GM12878 (cell line): ENCODE data around the gene MYCBP2. TPM values are rescaled to one million over a fixed set of nuclear protein-coding genes. Genes with fewer than 3 reads are reported as not detected.

ENCODE experiments used
- ATAC-seq: fragments of 200-7000 bp; cut with Tn5 transposase; 3 replicates; pipeline ENCODE4 v1.9.1; 2020; ENCODE audit warnings: mild to moderate bottlenecking, moderate library complexity
- BruUV-seq: library from RNA; stranded (reverse); fragments of 400-500 nt; replicated peaks from 2 replicates; lab custom pipeline; 2021; lab: Mats Ljungman, UMichigan
- CTCF ChIA-PET: fragments of 300-600 bp; sonication (Branson Sonifier 250); formaldehyde crosslinking; extraction: SDS; loops from one replicate; lab custom pipeline; 2021; ENCODE audit warnings: inconsistent platforms; lab: Yijun Ruan, JAX
- POLR2A ChIA-PET: fragments of 350-600 bp; formaldehyde crosslinking; extraction: SDS; loops from one replicate; lab custom pipeline; 2021; ENCODE audit warnings: inconsistent platforms; lab: Charles Lee
- RAD21 ChIA-PET: fragments of 300-600 bp; sonication (Branson Sonifier 250); formaldehyde crosslinking; loops from one replicate; lab custom pipeline; 2023; ENCODE audit warnings: antibody characterized with exemption; ENCODE audit not compliant: unreplicated experiment; lab: Charles Lee
- SMC1A ChIA-PET: fragments of 300-600 bp; sonication (Branson Sonifier 250); formaldehyde crosslinking; loops from one replicate; lab custom pipeline; 2023; ENCODE audit not compliant: unreplicated experiment, uncharacterized antibody; lab: Charles Lee
- DNase-seq: peaks from one replicate; pipeline ENCODE4 v3.0.0-alpha.2; 2011; ENCODE audit warnings: low read depth, low spot score
- FAIRE-seq: peaks from 3 replicates; lab custom pipeline; 2011; peaks lifted over from hg19 to GRCh38; lab: Jason Lieb, UNC
- H2AFZ ChIP-seq: 2 replicates; pipeline ENCODE4 v1.6.0; 2011; ENCODE audit warnings: low read depth, low read length, control low read depth; ENCODE audit not compliant: control insufficient read depth
- H3K27ac ChIP-seq: 2 replicates; pipeline ENCODE4 v1.5.1; 2011; ENCODE audit warnings: control low read depth; ENCODE audit not compliant: control insufficient read depth, insufficient read depth
- H3K27me3 ChIP-seq, 2 experiments: replicated peaks in 1 of 2; 2 replicates each; pipeline versions ENCODE4 v1.6.0 to v1.6.1; 2011; ENCODE audit warnings: low read length in 1 of 2; ENCODE audit not compliant: control insufficient read depth in 2 of 2, insufficient read depth in 2 of 2
- H3K36me3 ChIP-seq, 2 experiments: 2 replicates each; pipeline ENCODE4 v1.5.1; 2011; ENCODE audit warnings: low read length in 1 of 2; ENCODE audit not compliant: control insufficient read depth in 2 of 2, insufficient read depth in 2 of 2
- H3K4me1 ChIP-seq: 2 replicates; pipeline ENCODE4 v1.6.1; 2011; ENCODE audit warnings: mild to moderate bottlenecking, low read length, moderate library complexity, mixed read lengths; ENCODE audit not compliant: control insufficient read depth, insufficient read depth
- H3K4me2 ChIP-seq: 2 replicates; pipeline ENCODE4 v1.6.0; 2011; ENCODE audit warnings: control low read depth; ENCODE audit not compliant: control insufficient read depth, insufficient read depth
- H3K4me3 ChIP-seq: fragments of 200-600 bp; sonication (generic); 2 replicates; pipeline ENCODE4 v1.5.1; 2016
- H3K79me2 ChIP-seq: 2 replicates; pipeline ENCODE4 v1.6.0; 2011; ENCODE audit warnings: low read length; ENCODE audit not compliant: control insufficient read depth, insufficient read depth
- H3K9ac ChIP-seq: 2 replicates; pipeline ENCODE4 v1.8.0; 2011; ENCODE audit warnings: low read length, control low read depth, mixed read lengths; ENCODE audit not compliant: control insufficient read depth, insufficient read depth
- H3K9me3 ChIP-seq: replicated peaks from 3 replicates; pipeline ENCODE4 v1.5.1; 2011; ENCODE audit warnings: mild to moderate bottlenecking, low read length; ENCODE audit not compliant: control insufficient read depth, insufficient read depth
- H4K20me1 ChIP-seq: 2 replicates; pipeline ENCODE4 v1.6.0; 2011; ENCODE audit not compliant: control insufficient read depth, insufficient read depth
- WGBS: methylation state at CpG from one replicate; pipeline ENCODE4 v1.1.6; 2016; ENCODE audit warnings: low lambda C conversion rate; ENCODE audit not compliant: insufficient replicate concordance, insufficient coverage; ENCODE audit errors: missing lambda C conversion rate; 5-methylcytosine and 5-hydroxymethylcytosine counted together
- in situ Hi-C: fragments of 300-500 bp; cut with MboI; formaldehyde crosslinking; loops from 9 replicates; pipeline ENCODE4 v1.14.3; 2018; ENCODE audit warnings: mixed read lengths
- intact Hi-C: fragments of 100-400 bp; cut with micrococcal nuclease; formaldehyde crosslinking; loops from one replicate; pipeline ENCODE4 v1.14.2; 2022; ENCODE audit not compliant: unreplicated experiment
- polyA plus RNA-seq, 11 experiments: library from polyadenylated mRNA; depleted of rRNA in 4 of 11; unstranded in 6 of 11; stranded (reverse) in 5 of 11; fragments of >200 nt; fragmentation: Nextera tagmentation in 4 of 11; fragmentation: Illumina TruSeq in 1 of 11; extraction: Ambion mirVana in 4 of 11; extraction: Trizol in 1 of 11; gene quantifications; 1 replicate in 1 of 11; 2 replicates in 10 of 11; pipeline versions ENCODE4 v1.2.1 to v1.2.3, GENCODE V29; 2011 to 2016; ENCODE audit warnings: inconsistent platforms in 2 of 11, missing spikeins in 2 of 11, low read depth in 1 of 11
- total RNA-seq, 4 experiments: library from RNA; depleted of rRNA in 3 of 4; stranded (reverse); fragments of >200 nt in 3 of 4; fragmentation: Illumina TruSeq in 1 of 4; extraction: Trizol in 1 of 4; gene quantifications; 2 replicates each; pipeline versions ENCODE4 v1.2.1 to v1.2.3, GENCODE V29; 2013 to 2021
- TF ChIP-seq, protein P1 (sequence below): fragments of 450-650 bp; IDR thresholded peaks from 2 replicates; pipeline ENCODE4 v1.6.1; 2017; ENCODE audit warnings: mild to moderate bottlenecking
- TF ChIP-seq, protein P2 (sequence below), 3 experiments: IDR thresholded peaks in 2 of 3; conservative IDR thresholded peaks in 1 of 3; 2 replicates each; pipeline ENCODE4 v1.5.1; 2011; ENCODE audit warnings: low read depth in 3 of 3, low read length in 3 of 3, mild to moderate bottlenecking in 3 of 3, control low read depth in 2 of 3, moderate library complexity in 2 of 3, inconsistent platforms in 1 of 3, mixed read lengths in 1 of 3; ENCODE audit not compliant: control insufficient read depth in 2 of 3, insufficient read depth in 1 of 3; ENCODE audit errors: extremely low read depth in 1 of 3

Gene MYCBP2
- total and polyA plus RNA-seq, 10 of the 15 experiments (the other 5 are each of a cell fraction or from before 2014, with no cell fraction given): 51.9 to 152 (median 98.2) TPM

DNA sequence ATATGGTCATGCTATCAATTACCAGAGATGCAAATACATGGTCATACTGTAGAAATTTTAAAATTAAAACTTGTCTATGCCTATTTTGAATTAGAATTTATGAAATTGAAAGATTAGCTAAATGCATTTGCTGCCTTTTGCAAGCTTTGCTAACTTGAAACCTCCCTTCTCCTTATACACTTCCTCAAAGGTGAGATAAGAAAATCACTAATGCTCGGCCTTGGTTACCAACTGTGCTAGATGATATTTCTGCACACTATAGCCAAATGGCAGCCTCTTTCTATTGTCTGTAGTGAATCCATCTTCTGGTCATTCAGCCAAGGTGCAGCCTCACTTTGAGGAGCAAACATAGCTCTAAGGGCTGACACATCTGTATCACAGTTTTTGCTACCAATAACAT is 31.1 kb upstream of the MYCBP2 start:
- intact Hi-C loops (no loop called here), in situ Hi-C loops (no loop called here)
- H3K4me1 ChIP-seq: no peaks in the 10 kb centered on the region
- H3K4me3 ChIP-seq: no peak overlapping the region
- ChIA-PET RAD21 (no interaction called here), SMC1A (interaction anchor here (0.9 to 1.6 kb wide), 10 partner anchors 9 to 76 kb away, joined by 3 to 11 read pairs (median 4); no protein-coding TSS in a partner anchor), CTCF (interaction anchor here (1.4 kb wide), 1 partner anchor 120 kb away, joined by 3 read pairs; no protein-coding TSS in a partner anchor), POLR2A (interaction anchor here (1.2 kb wide), 1 partner anchor 11 kb away, joined by 3 read pairs; no protein-coding TSS in a partner anchor)
- H3K79me2 ChIP-seq: no peaks in the 10 kb centered on the region
- H3K9ac ChIP-seq: no peak overlapping the region
- H3K9me3 ChIP-seq: no peaks in the 10 kb centered on the region; the same call in 1 of the 3 replicates
- no peak overlapping the region for H2AFZ ChIP-seq
- no peak for DNase-seq
- FAIRE-seq: no peak
- no peaks in the 10 kb centered on the region for H4K20me1 ChIP-seq
- no TSS peak for BruUV-seq
- H3K36me3 ChIP-seq: no peaks in the 10 kb centered on the region
- H3K4me2 ChIP-seq: no peak overlapping the region
- H3K27ac ChIP-seq: no peak overlapping the region
- TF ChIP-seq, protein P1, sequence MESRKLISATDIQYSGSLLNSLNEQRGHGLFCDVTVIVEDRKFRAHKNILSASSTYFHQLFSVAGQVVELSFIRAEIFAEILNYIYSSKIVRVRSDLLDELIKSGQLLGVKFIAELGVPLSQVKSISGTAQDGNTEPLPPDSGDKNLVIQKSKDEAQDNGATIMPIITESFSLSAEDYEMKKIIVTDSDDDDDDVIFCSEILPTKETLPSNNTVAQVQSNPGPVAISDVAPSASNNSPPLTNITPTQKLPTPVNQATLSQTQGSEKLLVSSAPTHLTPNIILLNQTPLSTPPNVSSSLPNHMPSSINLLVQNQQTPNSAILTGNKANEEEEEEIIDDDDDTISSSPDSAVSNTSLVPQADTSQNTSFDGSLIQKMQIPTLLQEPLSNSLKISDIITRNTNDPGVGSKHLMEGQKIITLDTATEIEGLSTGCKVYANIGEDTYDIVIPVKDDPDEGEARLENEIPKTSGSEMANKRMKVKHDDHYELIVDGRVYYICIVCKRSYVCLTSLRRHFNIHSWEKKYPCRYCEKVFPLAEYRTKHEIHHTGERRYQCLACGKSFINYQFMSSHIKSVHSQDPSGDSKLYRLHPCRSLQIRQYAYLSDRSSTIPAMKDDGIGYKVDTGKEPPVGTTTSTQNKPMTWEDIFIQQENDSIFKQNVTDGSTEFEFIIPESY: no peak
- TF ChIP-seq, protein P2, sequence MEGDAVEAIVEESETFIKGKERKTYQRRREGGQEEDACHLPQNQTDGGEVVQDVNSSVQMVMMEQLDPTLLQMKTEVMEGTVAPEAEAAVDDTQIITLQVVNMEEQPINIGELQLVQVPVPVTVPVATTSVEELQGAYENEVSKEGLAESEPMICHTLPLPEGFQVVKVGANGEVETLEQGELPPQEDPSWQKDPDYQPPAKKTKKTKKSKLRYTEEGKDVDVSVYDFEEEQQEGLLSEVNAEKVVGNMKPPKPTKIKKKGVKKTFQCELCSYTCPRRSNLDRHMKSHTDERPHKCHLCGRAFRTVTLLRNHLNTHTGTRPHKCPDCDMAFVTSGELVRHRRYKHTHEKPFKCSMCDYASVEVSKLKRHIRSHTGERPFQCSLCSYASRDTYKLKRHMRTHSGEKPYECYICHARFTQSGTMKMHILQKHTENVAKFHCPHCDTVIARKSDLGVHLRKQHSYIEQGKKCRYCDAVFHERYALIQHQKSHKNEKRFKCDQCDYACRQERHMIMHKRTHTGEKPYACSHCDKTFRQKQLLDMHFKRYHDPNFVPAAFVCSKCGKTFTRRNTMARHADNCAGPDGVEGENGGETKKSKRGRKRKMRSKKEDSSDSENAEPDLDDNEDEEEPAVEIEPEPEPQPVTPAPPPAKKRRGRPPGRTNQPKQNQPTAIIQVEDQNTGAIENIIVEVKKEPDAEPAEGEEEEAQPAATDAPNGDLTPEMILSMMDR (IDR thresholded peaks at IDR 0.05 in 2 of 3, conservative IDR thresholded peaks at IDR 0.05 in 1 of 3; ENCODE audit: control insufficient read depth in 2 of 3, extremely low read depth in 1 of 3, insufficient read depth in 1 of 3, low read depth in 3 of 3, low read length in 3 of 3): no peak
- WGBS: 100% methylated on average over 1 of the region's 1 CpG
- ATAC-seq: no peak
- no peaks in the 10 kb centered on the region for H3K27me3 ChIP-seq
